Parathyroid adenoma (tissue), 2 donors: ENCODE data around the gene ARSG.

ENCODE experiments used
- H2AFZ ChIP-seq: fragments of 300-600 bp; sonication (generic); one replicate; pipeline ENCODE4 v1.7.0; 2017; ENCODE audit warnings: antibody characterized with exemption, mild to moderate bottlenecking
- H3K27ac ChIP-seq: fragments of 300-600 bp; sonication (generic); one replicate; pipeline ENCODE4 v1.7.0; 2017
- H3K27me3 ChIP-seq: fragments of 300-600 bp; sonication (generic); one replicate; pipeline ENCODE4 v1.7.0; 2017; ENCODE audit warnings: low read length; ENCODE audit not compliant: control insufficient read depth, insufficient read depth
- H3K36me3 ChIP-seq: fragments of 300-600 bp; sonication (generic); one replicate; pipeline ENCODE4 v1.7.0; 2017; ENCODE audit warnings: low read length; ENCODE audit not compliant: control insufficient read depth, insufficient read depth
- H3K4me1 ChIP-seq: fragments of 300-600 bp; sonication (generic); one replicate; pipeline ENCODE4 v1.7.0; 2017; ENCODE audit warnings: control low read depth
- H3K4me2 ChIP-seq: fragments of 300-600 bp; sonication (generic); one replicate; pipeline ENCODE4 v1.7.0; 2017; ENCODE audit warnings: low read length
- H3K4me3 ChIP-seq: fragments of 300-600 bp; sonication (generic); one replicate; pipeline ENCODE4 v1.7.0; 2017; ENCODE audit warnings: low read depth, low read length
- H3K79me2 ChIP-seq: fragments of 300-600 bp; sonication (generic); one replicate; pipeline ENCODE4 v1.7.0; 2017; ENCODE audit warnings: control low read depth
- H3K9ac ChIP-seq: fragments of 300-600 bp; sonication (generic); one replicate; pipeline ENCODE4 v1.7.0; 2017; ENCODE audit warnings: mild to moderate bottlenecking
- H3K9me3 ChIP-seq: fragments of 300-600 bp; sonication (generic); one replicate; pipeline ENCODE4 v1.7.0; 2017; ENCODE audit warnings: low read length; ENCODE audit not compliant: control insufficient read depth
- TF ChIP-seq, protein P1 (sequence below): fragments of 300-600 bp; sonication (generic); IDR thresholded peaks from one replicate; pipeline ENCODE4 v1.7.0; 2017; ENCODE audit warnings: antibody characterized with exemption, mild to moderate bottlenecking
- donor health status: primary hyperparathyroidism.

The ARSG gene

GRCh38 chr17:68418876-68419275 lies 127.6 kb downstream of the ARSG start:
- no peaks in the 10 kb centered on the region for H3K4me1 ChIP-seq
- no peaks in the 10 kb centered on the region for H3K36me3 ChIP-seq
- no peak overlapping the region for H3K27ac ChIP-seq
- no peaks in the 10 kb centered on the region for H3K79me2 ChIP-seq
- no peak overlapping the region for H3K9ac ChIP-seq
- no peaks in the 10 kb centered on the region for H3K9me3 ChIP-seq
- H2AFZ ChIP-seq: no peak overlapping the region
- H3K4me3 ChIP-seq: no peak overlapping the region
- no peaks in the 10 kb centered on the region for H3K27me3 ChIP-seq
- TF ChIP-seq, protein P1, sequence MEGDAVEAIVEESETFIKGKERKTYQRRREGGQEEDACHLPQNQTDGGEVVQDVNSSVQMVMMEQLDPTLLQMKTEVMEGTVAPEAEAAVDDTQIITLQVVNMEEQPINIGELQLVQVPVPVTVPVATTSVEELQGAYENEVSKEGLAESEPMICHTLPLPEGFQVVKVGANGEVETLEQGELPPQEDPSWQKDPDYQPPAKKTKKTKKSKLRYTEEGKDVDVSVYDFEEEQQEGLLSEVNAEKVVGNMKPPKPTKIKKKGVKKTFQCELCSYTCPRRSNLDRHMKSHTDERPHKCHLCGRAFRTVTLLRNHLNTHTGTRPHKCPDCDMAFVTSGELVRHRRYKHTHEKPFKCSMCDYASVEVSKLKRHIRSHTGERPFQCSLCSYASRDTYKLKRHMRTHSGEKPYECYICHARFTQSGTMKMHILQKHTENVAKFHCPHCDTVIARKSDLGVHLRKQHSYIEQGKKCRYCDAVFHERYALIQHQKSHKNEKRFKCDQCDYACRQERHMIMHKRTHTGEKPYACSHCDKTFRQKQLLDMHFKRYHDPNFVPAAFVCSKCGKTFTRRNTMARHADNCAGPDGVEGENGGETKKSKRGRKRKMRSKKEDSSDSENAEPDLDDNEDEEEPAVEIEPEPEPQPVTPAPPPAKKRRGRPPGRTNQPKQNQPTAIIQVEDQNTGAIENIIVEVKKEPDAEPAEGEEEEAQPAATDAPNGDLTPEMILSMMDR: no peak
- H3K4me2 ChIP-seq: no peak overlapping the region

DNA sequence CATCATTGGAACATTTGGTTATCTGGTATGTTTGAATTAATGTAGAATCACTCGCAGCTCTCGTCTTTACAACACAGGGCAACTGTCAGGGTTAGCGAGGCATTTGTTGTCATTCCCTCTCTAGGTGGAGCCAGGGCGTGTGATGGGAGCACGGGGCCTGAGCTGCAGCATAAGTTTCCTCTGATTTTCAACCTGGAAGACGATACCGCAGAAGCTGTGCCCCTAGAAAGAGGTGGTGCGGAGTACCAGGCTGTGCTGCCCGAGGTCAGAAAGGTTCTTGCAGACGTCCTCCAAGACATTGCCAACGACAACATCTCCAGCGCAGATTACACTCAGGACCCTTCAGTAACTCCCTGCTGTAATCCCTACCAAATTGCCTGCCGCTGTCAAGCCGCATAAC lies 128.8 kb downstream of the ARSG start:
- Histone ChIP-seq H3K27ac (no peak overlapping the region), H3K9ac (no peak overlapping the region), H3K4me1 (no peaks in the 10 kb centered on the region), H3K4me2 (no peak overlapping the region), H3K27me3 (no peaks in the 10 kb centered on the region), H3K9me3 (no peaks in the 10 kb centered on the region), H2AFZ (no peak overlapping the region), H3K4me3 (no peak overlapping the region), H3K79me2 (no peaks in the 10 kb centered on the region), H3K36me3 (no peaks in the 10 kb centered on the region)
- TF ChIP-seq, protein P1: no peak

- no peaks in the 10 kb centered on the region for H3K79me2 ChIP-seq
- H3K4me2 ChIP-seq: no peak overlapping the region
- no peak overlapping the region for H3K4me3 ChIP-seq
- no peak overlapping the region for H3K9ac ChIP-seq
- TF ChIP-seq, protein P1: no peak
- no peaks in the 10 kb centered on the region for H3K4me1 ChIP-seq
- no peaks in the 10 kb centered on the region for H3K27me3 ChIP-seq
- H2AFZ ChIP-seq: no peak overlapping the region
- H3K36me3 ChIP-seq: no peaks in the 10 kb centered on the region
- H3K9me3 ChIP-seq: no peaks in the 10 kb centered on the region
- no peak overlapping the region for H3K27ac ChIP-seq
Measured at GRCh38 chr17:68421486-68421885, 130.2 kb downstream of the ARSG start.

DNA sequence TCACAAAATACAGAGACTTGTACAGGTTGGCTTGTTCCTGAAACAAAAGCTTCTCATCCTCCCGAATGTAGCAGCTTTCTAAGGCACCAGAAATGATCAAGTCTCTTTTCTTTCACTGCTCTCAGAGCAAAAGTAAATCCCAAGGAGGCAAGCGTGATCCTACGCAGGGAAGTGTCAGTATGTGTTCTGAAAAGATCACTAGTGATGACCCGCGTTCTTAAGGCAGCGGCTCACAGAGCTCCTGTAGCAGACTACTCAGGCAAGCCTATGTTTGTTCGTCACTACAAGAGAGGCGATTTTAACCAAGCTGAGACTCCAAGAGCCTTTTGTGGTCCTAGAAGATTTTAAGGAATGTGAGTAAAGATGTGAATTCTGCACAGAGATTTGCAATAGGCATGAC lies 131.5 kb downstream of the ARSG start:
- no peak overlapping the region for H3K4me2 ChIP-seq
- no peak overlapping the region for H3K9ac ChIP-seq
- H3K9me3 ChIP-seq: no peaks in the 10 kb centered on the region
- no peak overlapping the region for H3K27ac ChIP-seq
- H3K4me3 ChIP-seq: no peak overlapping the region
- no peaks in the 10 kb centered on the region for H3K79me2 ChIP-seq
- no peaks in the 10 kb centered on the region for H3K4me1 ChIP-seq
- no peak overlapping the region for H2AFZ ChIP-seq
- H3K27me3 ChIP-seq: no peaks in the 10 kb centered on the region
- TF ChIP-seq, protein P1: no peak
- H3K36me3 ChIP-seq: no peaks in the 10 kb centered on the region

- Histone ChIP-seq H3K4me3 (no peak overlapping the region), H3K9me3 (no peaks in the 10 kb centered on the region), H3K9ac (no peak overlapping the region), H3K27me3 (no peaks in the 10 kb centered on the region), H2AFZ (no peak overlapping the region), H3K4me2 (no peak overlapping the region), H3K79me2 (no peaks in the 10 kb centered on the region), H3K4me1 (no peaks in the 10 kb centered on the region), H3K27ac (no peak overlapping the region), H3K36me3 (no peaks in the 10 kb centered on the region)
- TF ChIP-seq, protein P1: no peak
Measured at GRCh38 chr17:68423251-68423650, 132.0 kb downstream of the ARSG start.
